C4-2B (cell line): ENCODE measurements around the gene C17orf50.

ENCODE experiments used
- H3K27ac ChIP-seq: fragments of 450-650 bp; 2 replicates; pipeline ENCODE4 v1.5.1; 2017
- CTCF ChIP-seq: fragments of 450-650 bp; conservative IDR thresholded peaks from 2 replicates; pipeline ENCODE4 v1.5.1; 2017; ENCODE audit warnings: mild to moderate bottlenecking
- ZFX ChIP-seq: fragments of 450-650 bp; IDR thresholded peaks from 2 replicates; pipeline ENCODE4 v1.6.1; 2017

The C17orf50 gene

DNA sequence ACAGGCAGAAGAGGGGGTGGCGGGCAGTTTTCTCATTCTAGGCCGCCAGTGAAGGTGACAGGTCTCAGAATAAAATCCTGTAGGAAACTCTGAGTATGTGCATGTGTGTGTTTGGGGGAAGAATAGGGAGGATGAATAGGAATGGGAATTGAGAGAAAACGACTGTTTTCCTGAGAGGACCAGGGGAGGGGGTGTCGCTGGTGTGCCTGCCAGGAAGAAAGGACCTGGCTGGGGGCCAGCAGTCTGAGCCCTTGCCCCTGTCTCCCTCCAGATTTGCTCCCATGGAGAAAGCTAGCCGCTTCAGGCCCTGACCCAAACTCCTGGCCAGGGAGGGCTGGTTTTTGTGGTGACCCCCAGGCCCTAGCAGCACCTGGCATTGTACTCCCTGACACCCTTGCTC lies 14.4 kb downstream of the C17orf50 start:
- no peak overlapping the region for H3K27ac ChIP-seq
- TF ChIP-seq CTCF: no peak
- TF ChIP-seq ZFX: no peak

GRCh38 chr17:35775583-35775982 lies 14.9 kb downstream of the C17orf50 start:
- no peak overlapping the region for H3K27ac ChIP-seq
- TF ChIP-seq ZFX (no peak), CTCF (no peak)

- H3K27ac ChIP-seq: no peak overlapping the region
- TF ChIP-seq ZFX (no peak), CTCF (no peak)
Observed at GRCh38 chr17:35778641-35779196, 18.0 kb downstream of the C17orf50 start.

DNA sequence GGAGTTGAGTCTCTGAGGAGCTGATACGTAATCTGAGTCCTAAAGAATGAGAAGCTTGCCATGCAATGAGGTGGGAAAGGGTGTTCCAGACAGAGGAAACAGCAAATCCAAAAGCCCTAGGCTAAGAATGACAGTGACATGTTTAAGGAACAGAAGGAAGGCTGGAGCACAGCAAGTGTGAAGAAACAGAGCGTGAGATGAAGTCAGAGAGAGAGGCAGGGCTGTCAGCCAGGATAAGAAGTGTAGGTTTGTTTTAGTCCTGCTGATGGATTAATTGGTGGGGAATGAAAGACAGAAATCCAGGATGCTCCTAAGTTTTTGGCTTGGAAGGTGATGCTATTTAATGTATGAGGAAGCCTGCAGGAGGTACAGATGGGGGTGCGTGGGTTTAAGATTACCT lies 20.3 kb downstream of the C17orf50 start:
- TF ChIP-seq ZFX (no peak), CTCF (no peak)
- no peak overlapping the region for H3K27ac ChIP-seq

- no peak for TF ChIP-seq ZFX
- no peak for TF ChIP-seq CTCF
- peak overlapping the region; percentile 65; the same call in 1 of the 2 replicates for H3K27ac ChIP-seq
Observed at GRCh38 chr17:35784895-35785294, 24.2 kb downstream of the C17orf50 start.

DNA sequence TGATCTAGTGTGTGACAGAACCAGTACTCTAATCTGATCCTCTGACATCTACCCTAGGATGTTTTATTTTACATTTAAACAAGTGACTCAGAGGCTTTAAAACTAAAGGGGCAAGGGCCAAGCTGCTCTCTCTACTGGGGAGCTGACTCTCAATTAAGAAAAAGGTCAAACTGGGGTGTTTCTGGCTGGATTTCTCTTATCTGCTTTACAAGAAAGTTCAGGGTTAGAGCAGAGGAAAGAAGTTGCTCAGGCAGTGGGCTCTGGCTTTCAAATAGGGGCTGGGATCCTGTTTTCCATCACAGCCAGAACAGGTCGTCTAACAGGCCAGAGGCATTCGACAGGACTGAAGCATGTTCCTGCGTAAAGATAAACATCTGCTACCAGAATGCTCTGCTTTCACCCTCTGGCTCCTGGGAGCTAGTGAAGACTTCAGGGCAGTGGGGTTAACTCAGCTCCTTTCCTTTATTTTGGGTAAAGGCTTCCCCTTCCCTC lies 26.3 kb downstream of the C17orf50 start:
- peak overlapping the region; percentile 45 for H3K27ac ChIP-seq
- TF ChIP-seq ZFX: no peak
- no peak for TF ChIP-seq CTCF

DNA sequence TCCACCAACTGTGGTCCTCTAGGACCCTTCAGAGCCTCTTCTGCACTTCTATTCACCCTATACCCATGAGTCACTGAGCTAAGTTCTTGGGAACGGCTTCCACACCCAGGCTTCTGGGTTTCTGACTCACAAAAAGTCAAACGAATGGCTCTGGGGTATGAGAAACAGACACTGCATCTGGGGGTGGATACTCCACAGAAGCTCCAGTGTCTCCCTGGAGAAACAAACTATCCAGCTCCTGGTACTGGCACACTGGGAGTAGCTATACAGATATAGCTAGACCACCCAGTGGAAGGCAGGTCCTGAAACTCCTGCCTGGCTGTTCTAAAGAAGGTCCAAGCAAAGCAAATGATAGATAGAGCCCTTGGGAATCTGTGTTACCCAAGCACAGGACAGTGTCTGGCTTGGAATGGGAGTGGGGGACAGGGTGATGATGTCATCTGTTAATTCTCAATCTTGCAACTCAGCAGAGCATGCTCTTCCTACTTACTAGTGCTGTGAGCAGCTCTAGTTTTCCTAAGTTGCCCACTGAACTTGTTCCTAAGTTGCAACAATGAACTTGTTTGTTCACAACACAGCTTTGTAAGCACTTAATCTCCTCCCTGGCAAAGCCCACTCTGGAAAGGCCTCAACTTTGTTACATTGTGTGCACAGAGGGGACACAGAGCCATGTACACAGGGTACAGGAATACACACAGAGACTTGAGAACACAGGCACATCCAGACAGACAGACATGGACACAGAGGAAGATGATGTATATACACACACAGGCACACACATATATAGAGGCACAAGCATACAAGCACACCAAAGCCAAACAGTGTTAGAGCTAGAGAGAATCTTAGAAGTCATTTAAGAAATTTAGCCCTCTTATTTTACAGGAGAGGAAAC lies 28.0 kb downstream of the C17orf50 start:
- no peak for TF ChIP-seq CTCF
- no peak for TF ChIP-seq ZFX
- no peak overlapping the region for H3K27ac ChIP-seq
